HG03457 (cell line): ENCODE results near the gene MPIG6B.

Experiments
- ATAC-seq: cut with Tn5 transposase; IDR thresholded peaks from one replicate; pipeline ENCODE4 v1.9.1; 2021; ENCODE audit warnings: moderate number of reproducible peaks; ENCODE audit not compliant: unreplicated experiment

Gene MPIG6B, protein sequence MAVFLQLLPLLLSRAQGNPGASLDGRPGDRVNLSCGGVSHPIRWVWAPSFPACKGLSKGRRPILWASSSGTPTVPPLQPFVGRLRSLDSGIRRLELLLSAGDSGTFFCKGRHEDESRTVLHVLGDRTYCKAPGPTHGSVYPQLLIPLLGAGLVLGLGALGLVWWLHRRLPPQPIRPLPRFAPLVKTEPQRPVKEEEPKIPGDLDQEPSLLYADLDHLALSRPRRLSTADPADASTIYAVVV

DNA sequence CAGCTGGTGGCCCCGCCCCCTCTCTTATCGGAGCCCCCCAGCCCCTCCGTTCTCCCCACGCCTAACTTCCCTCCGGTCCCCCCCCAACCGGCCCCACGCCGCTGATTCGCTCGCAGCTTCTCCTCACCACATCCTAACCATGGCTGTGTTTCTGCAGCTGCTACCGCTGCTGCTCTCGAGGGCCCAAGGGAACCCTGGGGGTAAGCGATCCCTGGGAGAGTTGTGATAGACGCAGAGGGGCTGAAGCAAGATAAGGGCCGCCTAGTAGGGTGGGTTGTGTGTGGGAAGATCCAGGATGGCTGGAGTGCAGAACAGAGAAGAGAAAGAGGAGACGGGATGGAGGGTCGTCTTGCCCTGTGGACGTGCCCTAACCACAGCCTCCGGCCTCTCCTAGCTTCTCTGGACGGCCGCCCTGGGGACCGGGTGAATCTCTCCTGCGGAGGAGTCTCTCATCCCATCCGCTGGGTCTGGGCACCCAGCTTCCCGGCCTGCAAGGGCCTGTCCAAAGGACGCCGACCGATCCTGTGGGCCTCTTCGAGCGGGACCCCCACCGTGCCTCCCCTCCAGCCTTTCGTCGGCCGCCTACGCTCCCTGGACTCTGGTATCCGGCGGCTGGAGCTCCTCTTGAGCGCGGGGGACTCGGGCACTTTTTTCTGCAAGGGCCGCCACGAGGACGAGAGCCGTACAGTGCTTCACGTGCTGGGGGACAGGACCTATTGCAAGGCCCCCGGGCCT is at the start of gene MPIG6B:
Gene MPIG6B, plus strand, starts transcription at position 129 of the 735 bp plus-strand sequence. Its CDS starts 11 bp downstream, at position 140.
- no peak for ATAC-seq

DNA sequence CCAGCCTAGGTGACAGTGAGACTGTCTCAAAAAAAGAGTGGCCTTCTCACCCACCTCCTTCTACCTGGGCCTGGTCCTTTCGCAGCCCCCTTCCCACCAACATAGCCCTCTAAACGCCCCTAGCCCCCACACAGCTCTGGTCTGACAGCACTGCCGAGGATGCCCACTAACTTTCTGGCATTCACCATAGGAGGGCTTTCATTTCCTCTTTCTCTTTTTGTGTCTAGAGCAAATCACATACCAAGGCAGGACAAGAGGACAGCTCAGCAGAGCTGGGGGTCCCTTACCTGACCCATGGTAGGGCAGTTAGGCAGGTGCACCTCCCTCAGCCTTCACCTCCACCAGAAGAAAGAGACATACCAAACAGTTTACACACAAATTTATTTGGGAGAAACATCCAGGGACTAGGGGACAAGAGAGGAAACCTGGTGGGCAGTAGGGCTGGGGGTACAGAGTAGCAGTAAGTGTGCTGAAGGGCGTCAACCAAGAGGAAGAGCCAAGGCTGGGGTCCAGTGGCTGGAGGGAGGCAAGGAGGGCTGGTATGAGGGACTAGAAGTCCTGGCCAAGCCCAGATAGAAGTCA is 46.8 kb upstream of the MPIG6B start:
- ATAC-seq: no peak

DNA sequence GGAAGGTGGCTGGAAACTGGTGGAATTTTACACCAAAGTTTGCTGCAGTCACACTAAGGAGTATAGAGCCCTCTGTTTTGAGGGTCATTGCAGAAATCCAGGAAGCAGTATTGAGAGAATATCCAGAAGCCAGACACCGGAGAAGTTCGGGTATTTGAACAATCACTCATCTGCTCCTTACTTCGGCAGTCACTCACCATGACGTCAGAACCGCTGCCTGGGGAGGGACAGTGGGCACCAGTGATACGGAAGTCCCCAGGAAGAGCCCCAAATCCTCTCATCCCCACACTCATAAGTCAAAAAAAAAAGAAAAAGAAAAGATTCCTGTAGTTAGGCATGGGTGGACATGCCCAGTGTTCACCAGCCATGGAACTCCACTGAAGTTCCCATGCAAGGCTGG is 46.3 kb upstream of the MPIG6B start:
- no peak for ATAC-seq

DNA sequence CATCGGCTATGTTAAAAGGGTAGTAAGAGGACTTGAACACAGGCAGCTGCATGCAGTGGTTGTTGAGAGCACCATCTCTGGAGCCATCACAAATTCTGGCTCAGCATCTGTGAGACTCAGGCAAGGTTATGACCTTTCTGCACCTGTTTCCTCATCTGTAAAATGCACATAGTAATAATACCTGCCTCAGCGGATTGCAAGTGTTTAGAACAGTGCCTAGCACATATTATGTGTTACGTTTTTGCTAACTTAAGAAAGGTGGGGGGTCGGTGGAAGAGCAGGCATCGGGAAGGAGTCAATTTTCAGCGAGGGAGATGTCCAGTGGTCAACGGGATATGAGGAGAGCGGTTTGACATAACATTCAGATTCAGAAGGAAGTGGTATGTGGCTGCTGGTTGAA is 45.2 kb upstream of the MPIG6B start:
- no peak for ATAC-seq

DNA sequence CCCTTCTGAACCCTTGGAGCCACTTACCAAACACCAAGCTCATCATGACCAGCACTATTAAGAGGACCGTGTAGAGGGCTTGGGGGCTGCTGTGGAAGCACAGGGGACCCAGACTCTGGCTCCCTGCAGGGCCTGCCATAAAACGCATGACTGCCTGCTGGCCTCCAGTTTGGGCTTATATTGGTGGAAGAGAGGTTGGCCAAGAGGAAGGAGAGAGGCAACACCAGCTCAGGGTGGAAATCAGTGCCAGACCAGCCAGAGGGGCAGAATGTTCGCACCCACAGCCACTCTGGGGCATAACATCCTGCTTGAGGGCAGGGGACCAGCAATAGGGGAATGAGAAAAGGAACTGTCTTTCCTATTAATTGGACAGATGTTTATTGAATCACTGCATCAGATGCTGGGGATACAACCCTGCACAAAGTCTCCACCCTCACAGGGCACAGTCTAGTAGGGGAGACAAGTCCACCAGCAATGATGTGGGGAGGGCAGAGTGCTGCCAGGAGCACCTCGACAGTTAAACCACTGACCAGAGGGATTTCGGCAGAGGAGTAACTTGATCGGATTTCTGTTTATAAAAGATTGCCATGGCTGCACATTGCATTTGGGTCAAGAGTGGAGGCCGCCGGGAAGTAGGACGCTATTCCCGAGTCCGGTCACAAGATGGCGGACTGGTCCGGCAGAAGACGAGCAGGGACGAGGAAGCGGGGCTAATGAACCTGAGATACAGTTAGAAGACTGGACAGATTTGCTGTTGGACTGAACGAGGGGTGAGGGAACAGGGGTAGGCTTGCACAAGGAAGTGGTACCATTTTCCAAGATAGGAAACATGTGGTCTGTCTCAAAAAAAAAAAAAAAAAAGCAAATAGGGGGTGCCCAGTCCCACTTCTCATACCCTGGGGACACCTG is 42.7 kb upstream of the MPIG6B start, which contains the start of gene LY6G5C:
Gene LY6G5C, minus strand, starts transcription at position 842 of the 909 bp plus-strand sequence. Its CDS starts 694 bp downstream, at position 148.
- no peak for ATAC-seq

DNA sequence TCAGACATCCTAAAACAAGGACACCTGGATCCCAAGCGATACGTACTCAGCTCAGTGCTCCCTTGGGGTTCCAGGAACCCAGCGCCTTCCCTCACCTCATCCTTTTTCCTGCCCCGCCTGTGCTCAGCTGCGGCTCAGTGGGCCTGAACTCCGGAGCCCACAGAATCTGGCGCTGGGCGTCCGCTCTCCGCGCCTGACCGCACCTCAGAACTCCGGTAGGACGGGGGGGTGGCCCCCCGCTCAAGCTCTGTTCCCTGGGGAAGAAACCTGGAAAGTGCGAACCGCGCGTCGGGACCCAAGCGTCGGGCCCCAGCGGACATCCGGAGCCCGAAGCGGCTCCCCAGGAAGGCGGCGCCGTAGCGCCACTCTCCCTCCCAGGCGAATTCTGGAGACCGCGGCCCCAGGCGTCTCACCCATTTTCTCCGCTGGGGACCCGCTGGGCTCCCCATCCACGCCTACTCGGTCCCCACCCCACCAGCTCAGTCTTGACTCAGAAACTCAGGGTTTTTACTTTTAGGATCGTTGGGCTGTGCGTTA is 42.0 kb upstream of the MPIG6B start:
- no peak for ATAC-seq

DNA sequence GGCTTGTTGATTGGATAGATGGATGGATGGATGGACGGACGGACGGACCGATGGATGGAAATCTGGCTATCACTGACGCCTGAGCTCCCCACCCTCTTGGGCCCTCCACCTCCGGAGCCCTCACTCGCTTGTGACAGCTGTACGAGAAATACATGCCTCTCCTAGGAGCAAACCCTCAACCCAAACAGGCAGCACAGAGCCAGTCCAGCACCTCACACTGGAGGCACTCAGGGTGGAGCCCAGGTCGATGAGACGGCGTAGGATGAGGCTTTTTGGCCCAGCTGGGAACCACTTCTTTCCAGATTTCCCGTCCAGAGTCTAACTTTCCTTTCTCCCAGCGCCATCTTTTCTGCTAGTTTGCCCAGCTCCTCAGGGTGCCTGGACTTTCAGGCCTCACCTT is 39.6 kb upstream of the MPIG6B start:
- no peak for ATAC-seq

DNA sequence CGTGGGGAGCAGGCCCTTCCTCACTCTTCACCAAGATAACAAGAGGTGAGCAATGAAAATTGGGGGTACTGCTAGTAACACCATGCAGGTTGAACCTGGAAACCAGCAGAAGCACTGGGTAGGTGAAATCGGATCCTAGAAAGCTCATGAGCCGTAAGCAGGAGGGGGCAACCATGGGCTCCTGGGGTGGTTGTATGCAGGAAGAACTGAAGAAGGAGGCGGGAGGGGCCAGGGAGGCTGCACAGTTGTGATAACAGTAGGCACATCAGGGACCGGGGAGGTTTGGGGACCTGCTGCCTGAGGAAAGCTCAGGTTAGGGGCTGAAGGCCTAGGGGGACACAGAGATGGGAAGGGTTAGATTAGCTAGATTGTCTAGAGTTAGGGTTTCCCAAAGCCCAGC is 36.7 kb upstream of the MPIG6B start:
- ATAC-seq: no peak

DNA sequence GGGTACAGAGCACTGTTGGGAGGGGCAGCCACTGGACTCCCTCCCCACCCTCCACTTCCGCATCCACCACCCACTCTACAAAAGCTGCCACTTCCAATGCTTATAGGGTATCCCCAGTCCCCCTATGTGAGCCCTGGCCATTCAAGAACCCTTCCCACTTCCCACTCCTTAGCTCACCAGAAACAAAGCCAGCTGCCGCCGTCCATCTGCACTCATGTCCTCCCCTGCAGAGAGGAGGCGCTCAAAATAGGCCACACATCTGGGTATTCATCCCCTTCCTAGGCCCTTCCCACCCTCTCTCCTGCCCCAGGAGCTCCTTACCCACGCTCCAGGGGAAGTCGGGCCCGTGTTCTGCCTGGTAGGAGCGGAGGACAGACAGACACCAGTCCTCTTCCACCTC is 35.9 kb upstream of the MPIG6B start:
- no peak for ATAC-seq

DNA sequence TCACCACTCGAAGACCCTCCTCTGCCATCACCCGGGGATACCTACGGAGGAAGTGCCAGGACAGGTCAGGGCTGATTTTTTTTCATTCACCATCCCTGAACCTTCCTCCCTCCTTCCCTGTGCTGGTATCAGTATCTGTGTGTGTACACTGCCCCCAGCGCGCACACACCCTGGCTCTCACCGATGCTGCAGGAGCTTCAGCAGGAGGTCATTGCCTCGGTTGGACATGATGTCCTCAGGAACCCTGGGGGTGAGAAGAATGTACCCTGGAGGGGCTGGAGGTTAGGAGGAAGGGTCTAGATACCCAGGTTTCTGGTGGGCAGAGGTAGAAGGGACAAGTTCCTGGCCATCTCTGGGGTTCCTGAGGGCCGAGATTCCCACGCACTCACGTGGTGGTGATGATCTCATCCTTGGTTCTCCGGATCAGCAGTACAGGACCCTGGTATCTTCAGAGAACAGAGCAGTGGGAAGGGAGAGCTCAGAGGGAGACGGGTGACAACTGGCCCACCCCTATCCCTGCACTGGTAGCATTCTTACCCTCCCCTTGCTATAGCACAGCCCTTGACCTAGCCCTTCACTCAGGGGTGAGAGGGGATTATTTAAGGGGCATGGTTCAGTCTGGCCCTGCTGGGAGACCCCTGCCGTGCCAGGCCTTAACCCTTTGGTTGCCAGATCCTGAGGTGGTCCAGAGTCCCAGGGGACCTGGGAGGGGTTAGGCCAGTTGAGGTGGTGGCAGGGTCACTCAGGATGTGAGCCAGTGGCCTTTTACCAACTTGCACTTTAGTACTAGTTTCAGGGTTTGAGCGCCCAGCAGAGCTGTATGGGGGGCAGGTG is 35.1 kb upstream of the MPIG6B start:
- ATAC-seq: no peak

DNA sequence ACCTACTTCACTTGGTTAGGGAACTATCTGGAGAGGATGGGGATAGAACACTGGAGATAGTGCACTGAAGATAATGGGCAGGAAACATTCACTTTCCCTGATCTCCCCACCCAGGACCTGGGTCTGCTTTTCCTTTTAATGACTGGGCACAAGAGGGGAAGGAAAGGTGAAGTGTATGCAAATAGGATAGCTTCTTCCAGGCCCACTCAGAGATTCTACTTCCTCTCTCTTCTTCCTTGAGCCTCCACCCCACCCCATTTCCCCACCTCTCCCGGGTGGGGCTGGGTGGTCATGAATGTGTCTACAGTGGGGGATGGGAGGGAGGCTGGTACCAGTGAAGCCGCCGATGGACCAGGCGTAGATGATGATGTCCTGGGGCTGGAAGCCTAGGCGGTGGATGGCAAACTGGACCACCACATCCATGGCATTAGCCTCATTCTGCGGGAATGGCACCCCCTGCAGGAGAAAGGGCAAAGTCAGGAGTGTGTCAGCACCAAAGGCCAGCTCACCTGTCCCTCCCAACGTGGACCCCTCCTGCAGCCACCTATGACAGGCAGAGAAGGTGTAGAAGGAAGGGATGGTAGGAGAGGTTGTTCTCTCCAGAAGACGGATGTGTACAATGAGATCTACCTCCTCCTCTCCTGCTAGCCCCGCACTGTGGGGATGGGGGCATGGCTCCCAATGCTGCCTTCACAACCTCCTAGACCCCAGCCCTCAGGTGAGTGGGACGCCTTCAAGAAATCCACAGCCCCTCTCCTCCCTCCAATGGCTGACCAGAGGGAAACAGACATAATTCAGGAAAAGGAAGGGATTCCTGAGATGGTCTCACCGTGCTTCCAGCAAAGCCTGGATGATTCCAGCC is 33.7 kb upstream of the MPIG6B start:
- no peak for ATAC-seq

DNA sequence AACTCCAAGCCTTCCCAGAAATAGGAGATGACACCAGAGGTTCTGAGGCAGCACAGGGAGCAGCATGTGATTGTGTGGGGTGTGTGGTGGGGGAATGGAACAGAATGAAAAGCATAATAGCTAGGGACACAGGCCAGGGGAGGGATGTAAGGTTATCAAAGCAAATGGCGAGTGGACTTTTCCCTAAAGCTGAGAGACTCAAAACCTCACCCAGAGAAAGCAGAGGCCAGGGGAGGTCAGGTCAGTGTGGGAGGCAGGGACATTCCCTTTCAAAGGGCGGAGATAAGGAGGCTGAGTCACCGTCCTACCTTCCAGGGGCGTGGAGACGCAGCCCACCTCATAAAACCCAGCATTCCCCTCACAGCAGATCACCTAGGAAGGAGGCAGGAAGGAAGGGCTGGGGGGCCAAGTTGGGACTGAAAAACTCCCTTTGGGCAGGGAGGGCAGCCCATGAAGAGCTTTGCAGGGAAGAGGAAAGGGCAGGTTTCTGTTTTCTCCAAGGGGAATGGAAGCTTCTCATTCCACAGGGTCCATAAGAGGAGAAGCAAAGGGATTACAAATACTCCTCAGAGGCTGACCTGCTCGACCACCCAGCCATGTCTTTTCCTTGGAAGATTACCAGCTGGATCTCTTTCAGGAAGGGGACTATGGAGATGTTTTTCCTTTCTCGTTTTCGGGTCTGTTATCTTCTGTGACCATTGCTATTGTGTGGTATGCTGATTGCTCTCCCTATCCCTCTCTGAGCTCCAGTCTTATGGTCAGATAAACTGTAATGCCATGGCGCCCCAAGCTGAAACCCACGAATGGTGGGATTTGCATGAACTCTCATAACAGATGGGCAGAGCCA is 32.7 kb upstream of the MPIG6B start:
- no peak for ATAC-seq

DNA sequence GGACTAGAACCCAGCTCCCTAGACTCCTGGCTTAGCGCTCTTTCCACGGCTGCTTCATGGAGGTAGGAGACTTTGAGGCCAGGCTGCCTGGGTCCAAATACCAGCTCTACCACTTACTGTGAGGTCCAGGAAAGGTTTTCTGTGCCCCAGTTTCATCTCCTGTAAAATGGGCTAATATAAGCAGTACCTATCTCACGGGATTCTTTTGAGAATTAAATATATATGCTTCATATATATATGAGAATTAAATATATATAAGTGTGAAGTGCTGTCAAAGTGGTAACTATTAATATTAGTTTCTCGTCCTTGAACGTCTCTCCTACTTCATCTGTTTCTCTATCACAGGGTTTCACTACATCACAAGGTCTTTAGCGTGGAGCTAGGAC is 32.1 kb upstream of the MPIG6B start:
- no peak for ATAC-seq

DNA sequence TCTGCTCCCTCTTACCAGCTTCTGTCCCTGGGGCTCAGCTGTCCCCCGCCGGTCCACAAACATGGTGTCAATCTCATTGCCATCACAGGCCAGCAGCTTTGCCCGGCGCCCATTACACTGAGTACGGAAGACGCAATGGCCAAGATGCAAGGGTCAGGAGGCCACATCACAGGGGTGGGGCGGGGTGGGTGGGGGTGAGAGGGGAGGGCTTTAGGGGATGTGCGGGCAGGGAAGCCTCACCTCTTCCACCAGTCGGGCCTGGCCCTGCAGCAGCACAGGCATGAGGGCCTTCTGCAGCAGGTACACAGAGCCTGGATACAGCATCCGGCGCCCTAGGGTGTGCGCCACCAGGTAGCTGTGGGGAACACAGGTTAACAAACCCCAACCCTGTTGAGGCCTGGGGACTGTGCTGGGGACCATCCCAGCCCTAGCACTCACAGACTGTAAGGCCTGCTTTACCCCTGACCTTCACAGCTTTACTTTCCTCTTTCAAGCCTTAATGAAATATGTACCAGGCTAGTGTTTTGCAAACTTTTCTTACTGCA is 31.5 kb upstream of the MPIG6B start:
- ATAC-seq: no peak

DNA sequence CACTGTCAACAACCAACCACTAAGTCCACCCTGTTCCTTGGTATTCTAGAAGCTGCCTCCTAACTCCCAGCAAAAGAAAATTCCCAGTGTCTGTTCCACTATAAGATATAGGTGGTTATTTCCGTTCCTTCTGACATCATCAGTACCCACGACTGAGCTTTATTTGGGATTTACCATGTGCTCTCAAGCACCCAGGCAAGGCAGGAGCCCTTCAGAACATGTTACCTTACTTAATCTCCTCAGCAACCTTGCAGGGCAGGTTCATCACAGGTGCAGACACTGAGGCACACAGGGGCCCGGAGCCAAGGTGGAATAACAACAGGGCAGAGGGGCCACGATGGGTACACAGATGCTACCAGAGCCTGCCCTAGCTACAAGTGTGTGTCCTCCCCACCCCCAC is 30.8 kb upstream of the MPIG6B start:
- no peak for ATAC-seq

DNA sequence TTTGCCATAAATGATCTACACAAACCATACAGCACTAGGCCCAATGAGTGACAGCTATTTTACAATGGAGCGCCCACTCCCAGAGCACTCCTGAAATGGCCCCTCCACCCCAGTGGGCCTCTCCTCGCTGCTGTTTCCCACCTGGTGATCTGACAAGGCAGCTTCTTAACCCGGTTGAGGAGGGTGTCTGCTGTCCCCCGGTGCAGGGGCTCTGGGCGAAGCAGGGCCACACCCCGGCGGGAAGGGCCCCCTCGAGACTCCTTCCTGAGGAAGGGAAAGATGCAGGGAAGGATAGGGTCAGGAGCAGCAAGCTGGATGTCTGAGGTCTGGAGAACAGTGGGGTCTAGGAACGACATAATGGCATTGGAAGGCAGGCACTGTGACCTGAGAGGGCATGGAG is 30.3 kb upstream of the MPIG6B start:
- no peak for ATAC-seq

DNA sequence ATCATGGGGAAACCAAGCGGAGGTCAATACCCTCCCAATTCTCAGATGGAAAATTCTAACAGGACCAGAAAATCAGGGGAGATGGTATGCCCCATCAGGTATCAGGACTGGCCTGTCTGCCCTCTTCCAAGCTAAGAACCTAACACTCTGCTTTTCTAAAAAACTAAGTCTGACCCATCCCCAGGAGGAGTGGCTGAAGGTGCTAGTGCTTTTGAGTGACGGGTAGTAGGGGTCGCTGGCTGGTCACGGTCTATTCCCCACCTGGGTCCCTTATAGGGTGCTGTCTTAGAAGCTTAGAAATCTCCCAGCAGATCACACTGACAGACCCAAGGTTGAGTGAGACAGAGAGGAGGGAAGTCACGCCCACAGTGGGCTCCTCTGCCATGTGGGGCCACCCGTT is 29.6 kb upstream of the MPIG6B start:
- no peak for ATAC-seq

DNA sequence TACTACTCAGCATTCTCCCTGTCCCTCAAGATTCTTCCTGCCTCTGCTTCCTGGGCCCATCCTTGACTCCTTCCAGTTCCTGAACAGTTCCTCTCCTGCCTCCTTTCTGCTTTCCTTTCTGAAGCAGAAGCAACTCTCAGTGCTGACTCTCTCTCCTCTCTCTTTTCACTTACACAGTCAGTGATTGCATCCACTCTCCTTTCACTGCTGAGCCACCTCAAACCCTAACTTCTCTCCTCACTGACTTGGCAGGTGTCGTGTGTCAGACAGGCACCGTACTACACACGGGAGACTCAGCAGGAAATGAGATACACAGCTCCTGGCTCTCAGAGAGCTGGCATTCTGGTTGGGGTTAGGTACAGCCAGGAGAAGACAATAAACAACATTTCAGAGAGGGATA is 25.6 kb upstream of the MPIG6B start:
- ATAC-seq: no peak
